ENCODE results near the gene LRMDA. TPM values are rescaled to one million over a fixed set of nuclear protein-coding genes. Genes with fewer than 3 reads are reported as not detected.

The LRMDA gene
- total and polyA plus RNA-seq, 2 donors (not counting 3 experiments of a cell fraction or from before 2014, with no cell fraction given): 9.7 to 18.0 TPM

DNA sequence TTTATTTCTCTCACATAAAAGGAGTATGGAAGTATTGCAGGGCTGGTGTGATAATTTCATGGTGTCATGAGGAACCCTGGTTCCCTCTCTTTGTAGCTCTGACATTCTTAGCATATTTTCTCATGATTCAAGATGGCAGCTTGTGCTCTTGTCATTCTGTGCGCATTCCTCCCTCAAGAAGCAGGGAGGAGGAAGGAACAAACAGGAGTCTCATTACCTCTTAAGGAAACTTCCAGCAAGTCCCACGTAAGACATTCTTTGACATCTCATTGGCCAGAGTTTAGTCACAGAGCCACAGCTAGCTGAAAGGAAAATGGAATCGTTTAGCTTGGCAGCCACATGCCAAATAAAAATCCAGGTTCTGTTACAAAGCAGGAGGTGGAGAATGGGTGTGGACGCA is 546.8 kb downstream of the LRMDA start:
- no peak for FAIRE-seq
- no peaks in the 10 kb centered on the region for H3K9me1 ChIP-seq (replicated peaks; ENCODE audit: control insufficient read depth, extremely low read depth, insufficient read depth, low read length)
- no peaks in the 10 kb centered on the region for H3K4me1 ChIP-seq (ENCODE audit: control insufficient read depth, extremely low read depth, insufficient read depth, low read length)
- no peaks in the 10 kb centered on the region for H4K20me1 ChIP-seq (replicated peaks; ENCODE audit: control insufficient read depth, extremely low read depth, insufficient read depth, low read length)
- CTCF ChIA-PET: interaction anchor here (1.0 kb wide), 1 partner anchor 35 kb away, joined by 3 read pairs; no protein-coding TSS in a partner anchor
- TF ChIP-seq, protein P1, sequence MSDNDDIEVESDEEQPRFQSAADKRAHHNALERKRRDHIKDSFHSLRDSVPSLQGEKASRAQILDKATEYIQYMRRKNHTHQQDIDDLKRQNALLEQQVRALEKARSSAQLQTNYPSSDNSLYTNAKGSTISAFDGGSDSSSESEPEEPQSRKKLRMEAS (IDR thresholded peaks at IDR 0.05; ENCODE audit: insufficient read depth, insufficient read length): no peak
- TF ChIP-seq GATA2 (IDR thresholded peaks at IDR 0.05; ENCODE audit: insufficient read depth, insufficient read length, low read depth, low read length) (no peak), POLR2AphosphoS5 (IDR thresholded peaks at IDR 0.05; ENCODE audit: insufficient read depth, low read depth, low read length) (no peak), MYC (IDR thresholded peaks at IDR 0.05; ENCODE audit: low read depth, low read length) (no peak), EZH2 (IDR thresholded peaks at IDR 0.05; ENCODE audit: borderline replicate concordance, low read depth, low read length, severe bottlenecking) (no peak), JUN (IDR thresholded peaks at IDR 0.05; ENCODE audit: borderline replicate concordance, insufficient read depth, insufficient read length, low read depth) (no peak), POLR2A (IDR thresholded peaks at IDR 0.05; ENCODE audit: low read depth, low read length) (no peak), FOS (IDR thresholded peaks at IDR 0.05; ENCODE audit: borderline replicate concordance, insufficient read depth, low read length) (no peak)
- TF ChIP-seq, protein P2, sequence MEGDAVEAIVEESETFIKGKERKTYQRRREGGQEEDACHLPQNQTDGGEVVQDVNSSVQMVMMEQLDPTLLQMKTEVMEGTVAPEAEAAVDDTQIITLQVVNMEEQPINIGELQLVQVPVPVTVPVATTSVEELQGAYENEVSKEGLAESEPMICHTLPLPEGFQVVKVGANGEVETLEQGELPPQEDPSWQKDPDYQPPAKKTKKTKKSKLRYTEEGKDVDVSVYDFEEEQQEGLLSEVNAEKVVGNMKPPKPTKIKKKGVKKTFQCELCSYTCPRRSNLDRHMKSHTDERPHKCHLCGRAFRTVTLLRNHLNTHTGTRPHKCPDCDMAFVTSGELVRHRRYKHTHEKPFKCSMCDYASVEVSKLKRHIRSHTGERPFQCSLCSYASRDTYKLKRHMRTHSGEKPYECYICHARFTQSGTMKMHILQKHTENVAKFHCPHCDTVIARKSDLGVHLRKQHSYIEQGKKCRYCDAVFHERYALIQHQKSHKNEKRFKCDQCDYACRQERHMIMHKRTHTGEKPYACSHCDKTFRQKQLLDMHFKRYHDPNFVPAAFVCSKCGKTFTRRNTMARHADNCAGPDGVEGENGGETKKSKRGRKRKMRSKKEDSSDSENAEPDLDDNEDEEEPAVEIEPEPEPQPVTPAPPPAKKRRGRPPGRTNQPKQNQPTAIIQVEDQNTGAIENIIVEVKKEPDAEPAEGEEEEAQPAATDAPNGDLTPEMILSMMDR (IDR thresholded peaks at IDR 0.05; ENCODE audit: extremely low read depth in 1 of 2, insufficient read depth in 1 of 2, low read depth in 1 of 2, low read length in 2 of 2): no peak
- no peak overlapping the region for H3K4me2 ChIP-seq (ENCODE audit: insufficient read depth, low read length)
- DNase-seq (ENCODE audit: low read depth, low spot score): no peak
- no peaks in the 10 kb centered on the region for H3K36me3 ChIP-seq (ENCODE audit: control insufficient read depth in 2 of 2, extremely low read depth in 1 of 2, insufficient read depth in 2 of 2, low read length in 2 of 2)
- no peak overlapping the region for H3K27ac ChIP-seq (ENCODE audit: insufficient read depth, low read depth, low read length)
- H3K27me3 ChIP-seq (ENCODE audit: control insufficient read depth in 2 of 2, insufficient read depth in 2 of 2, low read length in 2 of 2): no peaks in the 10 kb centered on the region
- intact Hi-C loops (cut with micrococcal nuclease) (no loop called here), dilution Hi-C loops (cut with MboI; ENCODE audit: extremely low pct_ligation_motif_present, low sequenced_read_pairs) (no loop called here)
- H3K79me2 ChIP-seq (ENCODE audit: control insufficient read depth, insufficient read depth, low read length): no peaks in the 10 kb centered on the region
- no peak overlapping the region for H3K4me3 ChIP-seq (replicated peaks in 1 of 3; ENCODE audit: insufficient read depth in 1 of 3, low read depth in 1 of 3, low read length in 3 of 3)
- POLR2A ChIA-PET: no interaction called here
- no peaks in the 10 kb centered on the region for H3K9me3 ChIP-seq (replicated peaks; ENCODE audit: control insufficient read depth, insufficient read depth, low read length)
- H3K9ac ChIP-seq (replicated peaks; ENCODE audit: extremely low read depth, insufficient read depth, low read length): no peak overlapping the region
- no TSS peak for BruUV-seq (replicated peaks)
- H2AFZ ChIP-seq (ENCODE audit: low read depth, low read length): no peak overlapping the region
